ENCODE data around the gene ULK3.

GRCh38 chr15:74856537-74856936 is 13.6 kb upstream of the ULK3 start:
- TF ChIP-seq POLR2A (IDR thresholded peaks at IDR 0.05) (no peak), CTCF (IDR thresholded peaks at IDR 0.05) (no peak)
